Iris pigment epithelial cell (primary cell): ENCODE results near the gene FAM222A.

Experiments
- DNase-seq: peaks from one replicate; pipeline ENCODE4 v3.0.0-alpha.2; 2011; ENCODE audit warnings: low read depth

FAM222A gene

DNA sequence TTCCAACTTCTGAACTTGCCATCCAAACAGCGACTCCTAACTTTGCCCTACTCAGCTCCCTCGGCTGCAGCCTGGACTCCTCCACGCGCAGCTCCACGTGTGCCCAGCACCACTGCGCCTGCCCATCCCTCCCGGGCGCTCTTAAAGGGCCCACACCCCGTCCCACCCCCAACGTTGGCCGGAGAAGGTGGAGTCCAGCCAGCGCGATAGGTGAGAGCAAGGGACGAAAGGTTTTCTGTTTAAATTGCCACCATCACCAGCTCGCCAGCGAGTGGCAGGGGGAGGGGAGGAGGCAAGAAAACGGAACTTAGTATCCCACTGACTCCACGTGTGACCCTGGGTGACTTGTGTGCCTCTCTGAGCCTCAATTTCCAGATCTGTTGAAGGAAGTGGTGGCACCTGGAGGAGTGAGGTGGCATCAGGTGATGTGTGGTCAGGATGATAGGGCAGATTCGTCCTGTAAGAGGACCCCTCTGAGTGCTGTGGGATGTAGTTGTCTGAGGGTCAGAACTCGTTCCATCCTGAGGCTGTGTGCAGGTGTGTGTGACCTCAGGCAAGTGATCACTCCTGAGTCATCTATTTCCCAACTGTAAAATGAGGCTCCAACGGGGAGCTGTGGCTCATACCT lies 59.9 kb downstream of the FAM222A start:
- DNase-seq, result no peak

DNA sequence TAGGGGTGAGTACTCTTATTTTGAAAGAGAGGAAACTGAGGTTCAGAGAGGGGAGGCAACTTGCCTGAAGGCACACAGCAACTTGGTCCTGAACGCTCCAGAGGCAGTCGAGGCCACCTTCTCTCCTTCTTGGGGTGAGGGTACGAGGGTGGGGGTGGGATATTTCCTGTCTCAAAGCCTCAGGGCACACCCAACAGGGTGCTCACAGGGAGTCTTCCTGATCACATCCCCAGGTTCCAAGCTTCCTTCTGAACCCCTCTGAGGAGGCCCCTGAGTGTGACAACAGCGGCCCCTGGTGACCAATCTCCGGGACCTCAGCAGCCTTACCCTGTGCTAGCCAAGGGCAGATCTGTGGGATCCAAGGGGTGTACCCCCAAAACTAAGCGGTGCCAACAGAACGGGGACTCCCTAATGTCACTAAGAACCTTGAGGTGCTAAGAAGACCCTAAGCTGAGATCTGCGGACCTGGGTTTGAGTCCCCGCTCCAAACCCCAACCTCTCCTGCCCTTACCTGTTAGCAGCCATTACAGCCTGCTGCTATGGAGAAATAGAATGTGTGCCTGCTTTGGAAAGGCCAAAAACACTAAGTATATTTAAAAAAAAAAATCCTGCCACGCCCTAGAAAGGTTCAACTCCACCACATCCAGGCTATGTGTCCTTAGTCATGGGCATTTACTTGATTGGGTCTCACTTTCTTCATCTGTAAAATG lies 61.7 kb downstream of the FAM222A start:
- peak; percentile 58 for DNase-seq

DNA sequence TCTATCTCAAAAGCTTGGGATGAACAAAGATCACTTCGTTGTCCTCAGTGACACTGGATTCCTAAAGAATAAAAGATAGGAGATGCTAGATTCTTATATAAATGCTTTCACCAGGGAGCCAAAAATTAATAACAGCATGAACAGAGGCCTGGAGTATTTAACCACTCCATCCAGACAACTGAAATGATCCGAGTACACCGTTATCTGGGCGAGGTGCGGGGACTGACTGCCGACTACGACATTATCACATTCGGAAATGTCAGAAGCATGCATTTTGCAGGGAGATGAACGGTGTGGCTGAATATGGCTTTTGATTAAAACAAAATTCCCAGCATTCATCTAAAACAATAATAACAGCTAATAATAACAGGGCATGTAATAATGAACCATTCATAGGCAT lies 63.0 kb downstream of the FAM222A start:
- no peak for DNase-seq

GRCh38 chr12:109777544-109777943 lies 63.9 kb downstream of the FAM222A start:
- DNase-seq, result peak; percentile 59

GRCh38 chr12:109778684-109779083 lies 65.1 kb downstream of the FAM222A start:
- DNase-seq, result no peak

- DNase-seq, result no peak
Measured at GRCh38 chr12:109779382-109779781, 65.8 kb downstream of the FAM222A start.

DNA sequence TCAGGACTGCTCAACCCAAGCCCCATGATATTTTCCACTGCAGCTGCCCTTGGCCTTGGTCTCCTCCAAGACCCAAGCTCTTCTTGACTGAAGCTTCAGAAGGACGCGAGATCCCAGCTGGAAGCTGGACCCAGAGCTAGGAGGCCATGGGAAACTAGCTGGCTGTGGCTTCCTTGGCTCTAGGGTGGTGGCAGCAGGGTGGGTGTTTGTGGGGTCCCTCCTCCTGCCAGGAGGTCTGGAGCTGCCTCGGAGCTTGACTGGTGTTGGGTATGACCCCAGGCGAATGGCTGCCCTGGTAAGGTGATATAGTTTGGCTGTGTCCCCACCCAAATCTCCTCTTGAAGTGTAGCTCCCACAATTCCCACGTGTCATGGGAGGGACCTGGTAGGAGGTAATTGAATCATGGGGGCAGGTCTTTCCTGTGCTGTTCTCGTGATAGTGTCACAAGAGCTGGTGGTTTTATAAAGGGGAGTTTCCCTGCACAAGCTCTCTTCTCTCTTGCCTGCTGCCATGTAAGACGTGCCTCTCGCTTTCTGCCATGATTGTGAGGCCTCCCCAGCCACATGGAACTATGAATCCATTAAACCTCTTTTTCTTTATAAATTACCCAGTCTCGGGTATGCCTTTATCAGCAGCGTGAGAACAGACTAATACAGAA lies 68.2 kb downstream of the FAM222A start:
- no peak for DNase-seq

GRCh38 chr12:109782326-109782703 lies 68.7 kb downstream of the FAM222A start:
- no peak for DNase-seq

GRCh38 chr12:109783135-109783964 lies 69.7 kb downstream of the FAM222A start:
- DNase-seq, result no peak

DNA sequence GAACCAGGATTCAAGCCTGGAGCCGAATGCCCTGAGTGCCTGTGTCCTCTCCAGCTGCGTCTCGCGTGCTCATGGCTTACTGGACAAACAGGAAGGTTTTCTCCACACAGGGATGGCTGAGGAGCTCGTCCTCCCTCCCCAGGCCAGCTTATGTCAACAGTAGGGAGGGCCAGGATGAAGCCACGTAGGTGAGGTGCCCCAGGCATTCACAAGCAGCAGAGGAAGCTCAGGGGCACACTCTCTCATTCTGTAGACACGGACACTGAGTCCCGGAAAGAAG lies 70.3 kb downstream of the FAM222A start:
- DNase-seq, result no peak

- DNase-seq, result no peak
Measured at GRCh38 chr12:109785854-109786253, 72.2 kb downstream of the FAM222A start.

DNA sequence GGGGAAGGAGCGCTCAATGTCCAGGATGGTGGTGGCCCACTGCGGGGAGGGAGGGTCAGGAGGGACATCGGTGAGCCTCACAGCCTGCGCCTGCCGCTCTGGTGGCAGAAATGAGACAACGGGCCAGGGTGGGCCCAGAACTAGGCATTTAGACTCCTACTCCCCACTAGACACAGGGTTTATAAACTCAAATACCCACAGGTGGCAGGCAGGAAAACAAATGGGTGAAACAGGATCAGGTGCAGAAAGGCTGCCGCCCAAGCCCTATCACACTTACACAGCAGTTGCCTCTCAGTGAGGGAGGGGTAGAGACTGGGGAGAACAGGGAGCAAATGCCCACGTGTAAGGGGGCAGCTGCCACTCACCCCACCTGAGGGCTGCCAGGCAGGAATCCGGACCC lies 73.2 kb downstream of the FAM222A start:
- DNase-seq, result no peak

DNA sequence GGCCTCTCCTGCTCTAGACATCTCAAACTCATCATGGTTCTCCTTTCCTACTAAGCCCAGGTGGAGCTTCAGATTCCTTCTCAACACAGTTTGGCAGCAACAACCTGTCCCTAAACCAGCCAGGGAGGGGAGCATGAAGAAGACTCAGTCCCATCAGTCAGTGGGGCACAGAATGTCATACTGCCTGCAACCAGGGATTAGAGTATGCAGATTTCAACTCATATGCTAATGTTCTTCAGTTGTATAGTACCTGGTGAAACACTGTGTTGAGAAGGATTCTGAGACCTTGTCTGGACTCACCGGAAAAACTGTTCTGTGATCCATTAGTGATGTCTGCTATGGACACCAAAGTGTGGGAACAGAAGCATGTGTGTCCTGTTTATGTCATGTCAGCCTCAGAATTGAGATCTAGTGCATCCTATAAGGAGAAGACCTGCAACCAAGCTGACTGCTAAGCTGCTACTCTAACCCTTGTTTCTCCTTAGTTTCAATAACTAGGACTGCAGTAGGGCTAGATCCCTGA lies 76.0 kb downstream of the FAM222A start:
- DNase-seq, result no peak

DNA sequence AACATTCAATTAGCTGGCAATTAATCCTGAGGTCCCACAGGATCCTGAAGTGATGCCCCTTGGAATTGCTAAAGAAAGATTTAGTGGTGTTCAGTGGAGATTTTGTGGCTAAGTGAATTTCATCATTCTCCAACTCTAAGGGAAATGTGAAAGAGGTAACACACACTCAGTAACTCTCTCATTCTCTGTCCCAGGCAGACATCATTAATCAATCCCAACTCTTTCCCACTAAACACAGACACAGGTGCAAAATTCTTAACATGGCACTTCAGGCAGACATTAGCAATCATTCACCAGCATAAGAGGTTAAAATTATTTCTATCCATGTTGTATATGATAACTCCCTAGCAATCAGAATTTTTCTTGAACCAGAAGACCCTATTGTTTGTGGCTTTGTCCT lies 79.4 kb downstream of the FAM222A start:
- no peak for DNase-seq

- no peak for DNase-seq
Measured at GRCh38 chr12:109793411-109793810, 79.8 kb downstream of the FAM222A start.

DNA sequence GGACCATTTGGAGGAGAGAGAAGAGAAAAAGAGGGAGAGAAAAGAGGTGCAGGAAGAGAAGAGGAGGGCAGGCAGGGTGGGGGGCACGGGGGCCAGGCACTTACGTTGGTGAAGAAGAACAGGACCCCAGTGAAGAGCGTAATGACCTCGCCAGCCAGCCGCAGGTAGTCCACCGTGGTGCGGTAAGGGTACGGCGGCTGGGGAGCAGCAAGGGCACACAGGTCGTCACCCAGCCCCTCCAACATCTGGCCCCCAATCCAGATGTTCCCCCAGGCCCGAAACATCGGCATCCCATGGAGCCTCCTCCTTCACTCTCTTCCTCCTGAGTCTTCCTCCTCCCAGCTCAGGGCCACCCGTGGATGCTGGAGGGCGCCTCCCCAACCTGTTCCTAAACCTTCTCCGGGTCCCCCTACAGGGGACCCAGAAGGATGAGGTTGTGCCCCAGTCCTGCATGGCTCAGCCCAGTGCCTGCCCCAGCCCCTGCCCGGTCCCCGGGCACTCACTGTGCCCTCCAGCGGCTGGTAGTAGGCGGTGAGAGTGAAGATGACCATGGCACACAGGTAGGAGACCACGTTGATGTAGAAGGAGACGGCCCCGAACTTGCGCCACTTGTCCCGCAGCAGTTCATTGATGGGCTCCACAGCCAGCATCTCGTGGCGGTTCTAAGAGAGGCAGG lies 80.3 kb downstream of the FAM222A start:
- no peak for DNase-seq

- peak; percentile 77 for DNase-seq
Measured at GRCh38 chr12:109795023-109795422, 81.4 kb downstream of the FAM222A start.

DNA sequence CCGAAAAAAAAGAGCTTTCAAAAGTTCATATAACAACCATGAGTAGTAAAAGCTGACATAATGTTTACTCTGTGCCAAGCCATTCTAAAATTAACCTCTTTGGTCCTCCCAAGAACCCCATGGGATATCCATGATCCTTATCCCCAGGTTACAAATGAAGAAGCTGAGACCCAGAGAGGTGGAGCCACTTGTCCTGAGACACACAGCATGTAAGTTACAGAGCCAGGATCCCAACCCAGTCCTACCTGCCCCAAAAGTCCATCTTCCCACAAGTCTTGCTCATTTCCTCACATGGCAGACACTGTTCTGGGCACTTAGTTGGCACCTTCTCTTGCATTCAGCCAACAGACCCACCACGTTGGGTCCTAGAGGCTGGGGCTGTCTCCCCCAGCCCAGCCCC lies 82.4 kb downstream of the FAM222A start:
- no peak for DNase-seq

- peak; percentile 8 for DNase-seq
Measured at GRCh38 chr12:109797905-109798669, 84.5 kb downstream of the FAM222A start.

DNA sequence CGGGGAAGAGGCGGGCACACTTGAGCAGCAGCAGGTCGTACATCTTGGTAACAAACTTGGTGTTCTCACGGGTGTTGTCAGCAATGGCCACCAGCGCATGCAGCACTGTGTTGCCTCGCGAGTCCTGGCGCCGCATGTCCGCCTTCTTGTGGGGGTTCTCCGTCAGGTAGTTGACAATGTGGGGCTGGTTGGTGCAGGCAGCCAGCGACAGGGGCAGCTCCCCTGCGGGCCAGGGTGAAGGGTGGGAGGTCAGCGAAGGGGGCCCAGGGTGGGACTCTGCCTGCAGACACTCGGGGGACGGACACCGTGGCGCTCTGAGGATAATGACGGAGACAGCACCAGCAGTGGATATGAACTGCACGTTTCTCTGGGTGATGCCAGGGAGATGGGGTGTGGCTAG lies 85.1 kb downstream of the FAM222A start:
- DNase-seq, result no peak

DNA sequence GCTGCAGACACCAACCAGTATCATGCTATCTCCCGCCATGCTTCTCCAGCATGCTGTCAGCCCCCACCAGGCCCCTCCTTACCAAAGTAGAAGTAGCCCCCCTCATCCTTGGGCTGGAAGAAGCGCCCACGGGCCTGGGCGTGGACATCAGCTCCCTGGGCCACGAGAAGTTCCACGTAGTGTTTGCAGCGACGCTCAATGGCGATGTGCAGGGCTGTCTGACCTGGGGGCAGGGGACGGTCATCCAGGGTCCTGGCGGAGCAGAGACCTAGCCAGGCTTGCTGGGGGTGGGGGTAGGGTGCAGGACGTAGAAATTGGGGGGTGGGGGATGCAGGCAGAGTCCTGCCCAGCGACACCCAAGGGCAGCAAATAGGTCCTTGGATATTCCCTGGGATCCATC lies 86.9 kb downstream of the FAM222A start:
- DNase-seq, result no peak
